ENCODE results near the gene CADM1. TPM values are rescaled to one million over a fixed set of nuclear protein-coding genes. Genes with fewer than 3 reads are reported as not detected.

Gene CADM1
- total and polyA plus RNA-seq, 2 experiments from 2014 or later, result 48.4 to 54.3 TPM

GRCh38 chr11:115291325-115291724 is 212.9 kb downstream of the CADM1 start:
- no peak overlapping the region for H2AFZ ChIP-seq

GRCh38 chr11:115290893-115291292 is 213.3 kb downstream of the CADM1 start:
- Histone ChIP-seq H3K27me3 (no peaks in the 10 kb centered on the region), H3K4me2 (no peak overlapping the region), H3K4me3 (no peak overlapping the region), H2AFZ (no peak overlapping the region), H3K4me1 (ENCODE audit: insufficient read depth) (peaks cover 5% of the 10 kb centered on the region), H3K36me3 (replicated peaks; ENCODE audit: insufficient read depth, low read depth) (no peaks in the 10 kb centered on the region), H4K20me1 (ENCODE audit: insufficient read depth, poor library complexity, severe bottlenecking) (no peaks in the 10 kb centered on the region), H3K27ac (no peak overlapping the region), H3K79me2 (no peaks in the 10 kb centered on the region), H3K9me2 (replicated peaks; ENCODE audit: insufficient read depth) (no peaks in the 10 kb centered on the region), H3K9me3 (ENCODE audit: low read depth) (no peaks in the 10 kb centered on the region)
- WGBS (ENCODE audit: low lambda C conversion rate, missing lambda C conversion rate), result 53% methylated on average over 6 of the region's 6 CpGs
- DNase-seq (ENCODE audit: low spot score), result no peak
- TF ChIP-seq EZH2 (IDR thresholded peaks at IDR 0.05; ENCODE audit: borderline replicate concordance) (no peak), EZH2phosphoT487 (IDR thresholded peaks at IDR 0.05; ENCODE audit: low read depth, severe bottlenecking, unreplicated experiment) (no peak)
- TF ChIP-seq, protein P1, sequence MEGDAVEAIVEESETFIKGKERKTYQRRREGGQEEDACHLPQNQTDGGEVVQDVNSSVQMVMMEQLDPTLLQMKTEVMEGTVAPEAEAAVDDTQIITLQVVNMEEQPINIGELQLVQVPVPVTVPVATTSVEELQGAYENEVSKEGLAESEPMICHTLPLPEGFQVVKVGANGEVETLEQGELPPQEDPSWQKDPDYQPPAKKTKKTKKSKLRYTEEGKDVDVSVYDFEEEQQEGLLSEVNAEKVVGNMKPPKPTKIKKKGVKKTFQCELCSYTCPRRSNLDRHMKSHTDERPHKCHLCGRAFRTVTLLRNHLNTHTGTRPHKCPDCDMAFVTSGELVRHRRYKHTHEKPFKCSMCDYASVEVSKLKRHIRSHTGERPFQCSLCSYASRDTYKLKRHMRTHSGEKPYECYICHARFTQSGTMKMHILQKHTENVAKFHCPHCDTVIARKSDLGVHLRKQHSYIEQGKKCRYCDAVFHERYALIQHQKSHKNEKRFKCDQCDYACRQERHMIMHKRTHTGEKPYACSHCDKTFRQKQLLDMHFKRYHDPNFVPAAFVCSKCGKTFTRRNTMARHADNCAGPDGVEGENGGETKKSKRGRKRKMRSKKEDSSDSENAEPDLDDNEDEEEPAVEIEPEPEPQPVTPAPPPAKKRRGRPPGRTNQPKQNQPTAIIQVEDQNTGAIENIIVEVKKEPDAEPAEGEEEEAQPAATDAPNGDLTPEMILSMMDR (IDR thresholded peaks at IDR 0.05; ENCODE audit: poor library complexity), result no peak

More at GRCh38 chr11:115291325-115291724, 212.9 kb downstream of the CADM1 start:
- Histone ChIP-seq H3K27me3 (no peaks in the 10 kb centered on the region), H3K9me3 (ENCODE audit: low read depth) (no peaks in the 10 kb centered on the region), H3K4me2 (no peak overlapping the region), H3K79me2 (no peaks in the 10 kb centered on the region), H3K27ac (no peak overlapping the region), H3K9me2 (replicated peaks; ENCODE audit: insufficient read depth) (no peaks in the 10 kb centered on the region), H3K4me3 (no peak overlapping the region), H4K20me1 (ENCODE audit: insufficient read depth, poor library complexity, severe bottlenecking) (no peaks in the 10 kb centered on the region), H3K4me1 (ENCODE audit: insufficient read depth) (peaks cover 5% of the 10 kb centered on the region), H3K36me3 (replicated peaks; ENCODE audit: insufficient read depth, low read depth) (no peaks in the 10 kb centered on the region)
- TF ChIP-seq EZH2 (IDR thresholded peaks at IDR 0.05; ENCODE audit: borderline replicate concordance), result no peak
- TF ChIP-seq, protein P1 (IDR thresholded peaks at IDR 0.05; ENCODE audit: poor library complexity), result no peak
- TF ChIP-seq EZH2phosphoT487 (IDR thresholded peaks at IDR 0.05; ENCODE audit: low read depth, severe bottlenecking, unreplicated experiment), result no peak
- no peak for DNase-seq (ENCODE audit: low spot score)
- WGBS (ENCODE audit: low lambda C conversion rate, missing lambda C conversion rate), result 72% methylated on average over 3 of the region's 3 CpGs

GRCh38 chr11:115290479-115290878 is 213.7 kb downstream of the CADM1 start:
- Histone ChIP-seq H3K4me1 (ENCODE audit: insufficient read depth) (peaks cover 5% of the 10 kb centered on the region), H3K27ac (no peak overlapping the region), H3K27me3 (no peaks in the 10 kb centered on the region), H3K9me3 (ENCODE audit: low read depth) (no peaks in the 10 kb centered on the region), H3K4me2 (no peak overlapping the region), H4K20me1 (ENCODE audit: insufficient read depth, poor library complexity, severe bottlenecking) (no peaks in the 10 kb centered on the region), H3K79me2 (no peaks in the 10 kb centered on the region), H3K36me3 (replicated peaks; ENCODE audit: insufficient read depth, low read depth) (no peaks in the 10 kb centered on the region), H3K9me2 (replicated peaks; ENCODE audit: insufficient read depth) (no peaks in the 10 kb centered on the region), H2AFZ (no peak overlapping the region), H3K4me3 (no peak overlapping the region)
- WGBS (ENCODE audit: low lambda C conversion rate, missing lambda C conversion rate), result 62% methylated on average over 1 of the region's 1 CpG
- DNase-seq (ENCODE audit: low spot score), result no peak
- no peak for TF ChIP-seq EZH2phosphoT487 (IDR thresholded peaks at IDR 0.05; ENCODE audit: low read depth, severe bottlenecking, unreplicated experiment)
- TF ChIP-seq, protein P1 (IDR thresholded peaks at IDR 0.05; ENCODE audit: poor library complexity), result no peak

- H3K4me3 ChIP-seq, result no peak overlapping the region
- no peak overlapping the region for H3K27ac ChIP-seq
- H2AFZ ChIP-seq, result no peak overlapping the region
- H3K9me3 ChIP-seq (ENCODE audit: low read depth), result no peaks in the 10 kb centered on the region
- no peaks in the 10 kb centered on the region for H3K27me3 ChIP-seq
- no peak for TF ChIP-seq EZH2phosphoT487 (IDR thresholded peaks at IDR 0.05; ENCODE audit: low read depth, severe bottlenecking, unreplicated experiment)
- no peak for TF ChIP-seq EZH2 (IDR thresholded peaks at IDR 0.05; ENCODE audit: borderline replicate concordance)
- TF ChIP-seq, protein P1 (IDR thresholded peaks at IDR 0.05; ENCODE audit: poor library complexity), result no peak
- 93% methylated on average over 6 of the region's 6 CpGs for WGBS (ENCODE audit: low lambda C conversion rate, missing lambda C conversion rate)
- peaks cover 5% of the 10 kb centered on the region for H3K4me1 ChIP-seq (ENCODE audit: insufficient read depth)
- H3K9me2 ChIP-seq (replicated peaks; ENCODE audit: insufficient read depth), result no peaks in the 10 kb centered on the region
- H3K79me2 ChIP-seq, result no peaks in the 10 kb centered on the region
- no peak overlapping the region for H3K4me2 ChIP-seq
- DNase-seq (ENCODE audit: low spot score), result no peak
- H4K20me1 ChIP-seq (ENCODE audit: insufficient read depth, poor library complexity, severe bottlenecking), result no peaks in the 10 kb centered on the region
- H3K36me3 ChIP-seq (replicated peaks; ENCODE audit: insufficient read depth, low read depth), result no peaks in the 10 kb centered on the region
Observed at GRCh38 chr11:115287266-115287665, 216.9 kb downstream of the CADM1 start.
